Esophagus squamous epithelium (tissue), 5 donors: Measurements from ENCODE around the gene C11orf21. TPM values are rescaled to one million over a fixed set of nuclear protein-coding genes. Genes with fewer than 3 reads are reported as not detected.
A peak's percentile ranks its signal among the peaks of the same experiment; 100 is the strongest.

Source experiments
- DNase-seq: peaks from one replicate; lab custom pipeline; 2025; lab: John Stamatoyannopoulos, UW
- H3K27ac ChIP-seq, 4 donors: fragments of 200-600 bp; sonication (generic); one replicate each; pipeline ENCODE4 v1.5.1; 2016 to 2019; ENCODE audit warnings: mild to moderate bottlenecking in 1 of 4
- H3K27me3 ChIP-seq, 4 donors: fragments of 200-600 bp; sonication (generic); 1 replicate in 3 of 4; 2 replicates in 1 of 4; pipeline versions ENCODE4 v1.5.1 to v1.6.0; 2017 to 2021; ENCODE audit warnings: antibody characterized with exemption in 1 of 4
- H3K36me3 ChIP-seq, 3 donors: fragments of 200-600 bp; sonication (generic); one replicate each; pipeline ENCODE4 v1.5.1; 2016 to 2019
- H3K4me1 ChIP-seq, 3 donors: fragments of 200-600 bp; sonication (generic); one replicate each; pipeline ENCODE4 v1.5.1; 2017 to 2019
- H3K4me3 ChIP-seq, 4 donors: fragments of 200-600 bp; sonication (generic); 1 replicate in 3 of 4; 2 replicates in 1 of 4; pipeline ENCODE4 v1.5.1; 2016 to 2019; ENCODE audit warnings: mild to moderate bottlenecking in 2 of 4, moderate library complexity in 1 of 4
- H3K9me3 ChIP-seq, 3 donors: fragments of 200-600 bp; sonication (generic); one replicate each; pipeline ENCODE4 v1.5.1; 2016 to 2019
- POLR2A ChIP-seq, 4 donors: fragments of 450-650 bp; IDR thresholded peaks; one replicate each; pipeline ENCODE4 v1.6.1; 2017; ENCODE audit warnings: antibody characterized with exemption in 4 of 4, mild to moderate bottlenecking in 4 of 4, moderate library complexity in 3 of 4
- WGBS, 2 donors: methylation state at CpG; one replicate each; pipeline ENCODE4 v1.1.5; 2018; 5-methylcytosine and 5-hydroxymethylcytosine counted together
- intact Hi-C: fragments of 100-400 bp; cut with DNase I; formaldehyde crosslinking; loops from one replicate; pipeline ENCODE4 v1.15.0; 2022
- total RNA-seq, 4 donors: library from RNA; depleted of rRNA; stranded (reverse); fragments of >200 nt; gene quantifications; one replicate each; pipeline ENCODE4 v1.1.0, GENCODE V29; 2016
- TF ChIP-seq, protein P1 (sequence below), 6 experiments: fragments of 450-650 bp in 4 of 6; fragments of 200-600 bp in 2 of 6; sonication (generic) in 2 of 6; IDR thresholded peaks; one replicate each; pipeline ENCODE4 v1.5.1; 2016 to 2019; ENCODE audit warnings: antibody characterized with exemption in 6 of 6, mild to moderate bottlenecking in 4 of 6, moderate library complexity in 4 of 6
- donor health status: DM: yes; HTN: yes; CAD: no.

The C11orf21 gene
- total RNA-seq, 4 donors from 2014 or later, result 0.30 to 0.94 (median 0.76) TPM; not detected in 1

DNA sequence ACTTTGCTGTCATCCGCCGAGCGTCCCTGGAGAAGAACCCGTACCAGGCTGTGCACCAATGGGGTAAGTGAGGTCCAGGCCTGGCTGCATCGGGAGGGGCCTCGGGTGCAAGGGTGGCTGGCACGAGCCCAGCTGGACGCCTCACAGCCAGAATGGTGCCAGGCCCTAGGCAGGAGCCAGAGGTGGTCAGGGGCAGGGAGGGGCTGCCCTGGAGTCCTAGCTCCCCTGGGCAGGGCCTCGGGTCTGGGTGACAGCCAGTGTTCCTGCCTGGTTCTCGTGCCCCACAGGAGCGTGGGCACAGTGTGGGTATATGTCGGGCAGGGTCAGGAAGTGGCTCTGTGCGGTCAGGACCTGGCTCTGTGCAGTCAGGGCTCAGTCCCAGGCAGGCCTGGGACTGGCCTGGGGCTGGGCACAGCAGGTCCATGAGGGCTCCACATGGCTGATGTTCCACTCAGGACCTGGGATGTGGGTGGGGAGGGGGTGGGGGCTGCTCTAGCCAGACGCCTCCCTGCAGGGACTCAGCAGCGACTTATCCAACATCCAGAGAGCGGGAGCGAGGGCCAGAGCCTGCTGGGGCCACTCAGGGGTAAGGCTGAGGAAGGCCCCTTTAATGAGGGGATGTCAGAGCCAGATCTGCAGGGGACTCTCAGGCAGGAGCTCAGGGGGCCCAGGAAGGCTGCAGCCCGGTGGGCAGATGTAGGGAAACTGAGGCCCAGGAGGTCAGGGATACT, 1.3 kb upstream of the C11orf21 start:
- TF ChIP-seq POLR2A (IDR thresholded peaks at IDR 0.05), result no peak
- TF ChIP-seq, protein P1, sequence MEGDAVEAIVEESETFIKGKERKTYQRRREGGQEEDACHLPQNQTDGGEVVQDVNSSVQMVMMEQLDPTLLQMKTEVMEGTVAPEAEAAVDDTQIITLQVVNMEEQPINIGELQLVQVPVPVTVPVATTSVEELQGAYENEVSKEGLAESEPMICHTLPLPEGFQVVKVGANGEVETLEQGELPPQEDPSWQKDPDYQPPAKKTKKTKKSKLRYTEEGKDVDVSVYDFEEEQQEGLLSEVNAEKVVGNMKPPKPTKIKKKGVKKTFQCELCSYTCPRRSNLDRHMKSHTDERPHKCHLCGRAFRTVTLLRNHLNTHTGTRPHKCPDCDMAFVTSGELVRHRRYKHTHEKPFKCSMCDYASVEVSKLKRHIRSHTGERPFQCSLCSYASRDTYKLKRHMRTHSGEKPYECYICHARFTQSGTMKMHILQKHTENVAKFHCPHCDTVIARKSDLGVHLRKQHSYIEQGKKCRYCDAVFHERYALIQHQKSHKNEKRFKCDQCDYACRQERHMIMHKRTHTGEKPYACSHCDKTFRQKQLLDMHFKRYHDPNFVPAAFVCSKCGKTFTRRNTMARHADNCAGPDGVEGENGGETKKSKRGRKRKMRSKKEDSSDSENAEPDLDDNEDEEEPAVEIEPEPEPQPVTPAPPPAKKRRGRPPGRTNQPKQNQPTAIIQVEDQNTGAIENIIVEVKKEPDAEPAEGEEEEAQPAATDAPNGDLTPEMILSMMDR (IDR thresholded peaks at IDR 0.05), result no peak
- H3K9me3 ChIP-seq, result no peaks in the 10 kb centered on the region
- intact Hi-C loops, result loop anchor here (5.0 kb wide), 1 partner anchor 106 kb away; no protein-coding TSS in a partner anchor
- DNase-seq, result no peak
- H3K27me3 ChIP-seq, result peaks cover 0 to 13% (median 0%) of the 10 kb centered on the region in 4 donors
- 50 to 73% methylated on average over 1 to 4 of the region's 18 CpGs for WGBS, 2 donors
- peak overlapping the region; percentile 13 to 84 (median 48) for H3K27ac ChIP-seq
- H3K4me1 ChIP-seq, result peaks cover 30 to 57% (median 37%) of the 10 kb centered on the region in 3 donors
- H3K4me3 ChIP-seq, result peak overlapping the region in 2 of 4 donors; percentile 30 to 51
- H3K36me3 ChIP-seq, result no peaks in the 10 kb centered on the region

DNA sequence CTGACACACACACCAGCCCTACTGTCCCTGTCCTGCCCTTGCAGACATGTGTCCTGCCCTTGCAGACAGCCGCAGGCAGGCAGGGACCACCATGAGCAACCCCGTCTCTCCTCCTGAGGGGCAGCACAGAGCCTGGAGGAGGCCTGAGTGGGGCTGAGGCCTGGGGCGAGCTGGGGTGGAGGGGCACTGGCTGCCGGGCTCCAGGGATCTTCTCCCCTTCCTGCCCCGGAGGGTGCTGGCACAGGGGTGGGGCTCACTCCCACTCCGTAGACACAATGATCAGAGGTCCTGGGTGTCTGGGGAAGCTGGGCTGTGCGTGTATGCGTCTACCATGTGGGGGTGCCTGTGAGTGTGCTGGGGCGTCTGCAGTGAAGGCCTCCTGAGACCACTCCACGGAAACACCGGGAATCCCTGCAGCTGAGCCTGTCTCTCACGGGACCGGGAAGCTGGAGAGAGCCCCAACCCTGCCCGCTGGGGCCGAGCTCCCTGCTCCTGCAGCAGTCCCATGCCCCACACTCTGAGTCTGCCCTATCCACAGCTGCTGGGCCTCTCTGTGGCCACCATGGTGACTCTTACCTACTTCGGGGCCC, 683 bp upstream of the C11orf21 start:
- DNase-seq, result no peak
- intact Hi-C loops, result loop anchor here (5.0 kb wide), 1 partner anchor 105 kb away; no protein-coding TSS in a partner anchor
- H3K36me3 ChIP-seq, result no peaks in the 10 kb centered on the region
- TF ChIP-seq, protein P1 (IDR thresholded peaks at IDR 0.05), result no peak
- no peak for TF ChIP-seq POLR2A (IDR thresholded peaks at IDR 0.05)
- H3K27me3 ChIP-seq, result peaks cover 0 to 17% (median 0%) of the 10 kb centered on the region in 4 donors
- 53 to 65% methylated on average over 3 to 4 of the region's 16 CpGs for WGBS, 2 donors
- peak overlapping the region in 3 of 4 donors; percentile 19 to 51 (median 30) for H3K4me3 ChIP-seq
- H3K4me1 ChIP-seq, result peaks cover 29 to 53% (median 36%) of the 10 kb centered on the region in 3 donors
- H3K9me3 ChIP-seq, result no peaks in the 10 kb centered on the region
- peak overlapping the region; percentile 13 to 84 (median 48) for H3K27ac ChIP-seq

DNA sequence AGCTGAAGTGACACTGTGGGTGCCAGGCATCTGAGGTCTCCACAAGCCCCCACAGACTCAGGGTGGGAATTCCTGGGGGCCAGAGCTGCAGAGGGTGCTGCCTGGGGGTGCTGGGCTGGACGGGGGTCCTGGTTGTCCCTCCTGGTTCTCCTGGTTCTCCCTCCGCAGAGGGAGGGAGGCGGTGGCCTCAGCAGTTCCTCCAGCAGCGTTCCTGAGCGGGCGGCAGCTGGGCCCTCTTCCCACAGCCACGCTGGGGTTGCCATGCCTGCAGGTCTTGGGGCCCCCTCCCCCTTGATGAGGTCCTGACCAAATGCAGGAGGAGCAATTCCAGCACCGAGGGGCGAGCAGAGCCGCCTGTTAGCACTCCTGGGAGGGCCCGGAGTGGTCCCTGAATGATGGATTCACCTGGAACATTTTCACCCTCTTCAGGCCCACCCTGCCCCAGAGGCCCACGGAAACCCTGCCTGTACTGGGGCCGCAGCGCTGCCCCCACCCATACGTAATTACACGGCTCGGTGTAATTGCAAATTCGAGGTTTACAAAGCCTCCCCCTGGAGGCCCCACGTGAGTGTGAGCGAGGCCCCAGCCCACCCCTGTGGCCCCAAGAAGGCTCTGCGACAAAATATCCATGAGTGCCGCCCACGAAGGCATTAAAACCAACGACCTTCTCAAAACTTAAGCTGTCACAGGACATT, 635 bp downstream of the C11orf21 start:
- peak overlapping the region in 2 of 4 donors; percentile 54 to 84 for H3K27ac ChIP-seq
- 40% methylated on average over 7 of the region's 24 CpGs; no CpG with 5 or more reads in 1 of the 2 donors for WGBS, 2 donors
- no peaks in the 10 kb centered on the region for H3K36me3 ChIP-seq
- H3K9me3 ChIP-seq, result no peaks in the 10 kb centered on the region
- H3K4me3 ChIP-seq, result peak overlapping the region in 3 of 4 donors; percentile 19 to 51 (median 30)
- peaks cover 18 to 40% (median 26%) of the 10 kb centered on the region in 3 donors for H3K4me1 ChIP-seq
- intact Hi-C loops, result loop anchor here (5.0 kb wide), 1 partner anchor 104 kb away; no protein-coding TSS in a partner anchor
- TF ChIP-seq, protein P1 (IDR thresholded peaks at IDR 0.05), result no peak
- no peak for TF ChIP-seq POLR2A (IDR thresholded peaks at IDR 0.05)
- no peak for DNase-seq
- peaks cover 0 to 17% (median 0%) of the 10 kb centered on the region in 4 donors for H3K27me3 ChIP-seq

DNA sequence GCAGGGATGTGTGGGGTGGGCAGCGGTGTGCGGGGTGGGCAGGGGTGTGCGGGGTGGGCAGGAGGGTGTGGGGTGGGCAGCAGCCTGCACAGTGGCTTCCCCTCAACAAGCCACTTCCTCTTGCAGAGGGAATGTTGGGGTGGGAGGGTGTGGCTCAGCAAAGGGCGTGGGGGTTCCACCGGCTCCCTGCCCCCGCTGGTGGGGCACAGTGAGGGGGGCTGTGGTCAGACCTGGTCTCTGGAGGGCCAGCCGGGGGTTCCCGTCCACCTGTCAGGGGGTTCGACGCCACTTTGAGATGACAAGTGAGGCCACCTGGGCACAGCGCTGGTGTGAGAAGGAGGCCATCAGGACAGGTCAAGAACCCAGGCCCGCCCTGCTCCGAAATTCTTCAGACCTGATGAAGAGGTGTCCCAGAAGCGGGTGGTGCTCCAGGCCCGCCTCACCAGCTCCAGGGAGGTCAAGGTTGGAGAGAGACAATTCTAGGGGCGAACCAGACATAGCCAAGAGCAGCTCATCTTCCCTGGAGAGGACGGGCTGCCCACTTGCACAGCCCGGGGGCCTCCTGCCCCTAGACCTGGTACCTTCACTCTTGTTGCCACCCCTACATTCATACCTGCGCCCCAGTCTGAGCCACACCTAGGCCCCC, 1.3 kb downstream of the C11orf21 start:
- Histone ChIP-seq H3K36me3 (no peaks in the 10 kb centered on the region), H3K27ac (peak overlapping the region in 1 of 4 donors; percentile 84), H3K4me3 (peak overlapping the region in 2 of 4 donors; percentile 30 to 51), H3K9me3 (no peaks in the 10 kb centered on the region), H3K4me1 (peaks cover 11 to 33% (median 19%) of the 10 kb centered on the region in 3 donors), H3K27me3 (peaks cover 0 to 17% (median 0%) of the 10 kb centered on the region in 4 donors)
- no peak for DNase-seq
- TF ChIP-seq, protein P1 (IDR thresholded peaks at IDR 0.05), result no peak
- no peak for TF ChIP-seq POLR2A (IDR thresholded peaks at IDR 0.05)
- intact Hi-C loops, result loop anchor here (5.0 kb wide), 1 partner anchor 103 kb away; no protein-coding TSS in a partner anchor
- 49 to 50% methylated on average over 3 to 9 of the region's 19 CpGs for WGBS, 2 donors
